ENCODE measurements around the gene GK.
A peak's percentile ranks its signal among the peaks of the same experiment; 100 is the strongest.
"Not testable (repeated sequence)": the region's sequence is repeated elsewhere in the genome, so short reads cannot be mapped to it uniquely, and the experiment has no call there.

The GK gene

DNA sequence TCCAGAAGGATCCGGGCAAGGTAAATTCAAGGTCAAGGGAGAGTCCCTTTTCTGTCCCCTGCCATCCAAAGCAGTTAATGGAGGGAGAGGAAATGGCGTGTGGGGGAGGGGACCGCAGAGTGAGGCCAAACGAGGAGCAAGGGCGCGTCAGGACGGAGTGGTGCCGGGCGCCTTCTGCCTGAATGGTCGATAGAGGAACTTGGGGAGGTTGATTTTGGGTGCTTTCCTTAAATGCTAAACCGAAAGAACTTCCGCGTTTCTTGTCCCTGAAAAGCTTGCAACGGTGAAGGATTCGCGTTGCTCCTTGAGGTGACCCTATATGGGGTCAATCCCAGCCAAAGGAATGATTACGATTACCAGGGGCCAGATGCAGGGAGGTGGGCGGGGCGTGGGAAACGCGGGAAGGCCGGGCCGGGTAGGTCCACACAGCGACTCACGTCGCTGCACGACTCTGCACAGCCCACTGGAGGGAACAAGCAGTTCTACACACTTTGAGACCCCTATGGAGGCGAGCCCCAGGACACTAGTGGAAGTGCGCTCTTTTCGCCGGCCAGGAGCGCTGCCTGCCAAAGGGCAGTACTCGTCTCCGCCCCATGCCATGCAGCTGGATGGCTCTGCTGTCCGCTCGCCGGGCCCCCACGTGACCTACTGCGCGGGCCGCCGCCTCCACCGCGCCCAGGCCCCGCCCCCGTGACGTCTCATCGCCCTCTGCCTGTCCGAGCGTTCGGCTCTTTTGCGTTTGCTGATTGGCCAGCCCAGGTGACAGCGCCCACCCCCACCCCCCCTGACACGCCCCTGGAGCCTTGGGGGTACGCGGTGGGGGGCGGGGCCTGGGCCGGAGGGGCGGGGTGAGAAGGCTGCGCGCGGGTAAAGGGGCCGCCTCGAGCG, 452 bp upstream of the GK start:
- Histone ChIP-seq H3K4me3 (peak overlapping the region; percentile 44 to 68 (median 53)), H3K27ac (peak overlapping the region; percentile 6 to 85 (median 75))

GRCh38 chrX:30654386-30654785, 1.2 kb downstream of the GK start:
- Histone ChIP-seq H3K27ac (peak overlapping the region in 7 of 21 experiments; percentile 58 to 82 (median 75)), H3K4me3 (peak overlapping the region in 6 of 7 experiments; percentile 46 to 68 (median 54))

DNA sequence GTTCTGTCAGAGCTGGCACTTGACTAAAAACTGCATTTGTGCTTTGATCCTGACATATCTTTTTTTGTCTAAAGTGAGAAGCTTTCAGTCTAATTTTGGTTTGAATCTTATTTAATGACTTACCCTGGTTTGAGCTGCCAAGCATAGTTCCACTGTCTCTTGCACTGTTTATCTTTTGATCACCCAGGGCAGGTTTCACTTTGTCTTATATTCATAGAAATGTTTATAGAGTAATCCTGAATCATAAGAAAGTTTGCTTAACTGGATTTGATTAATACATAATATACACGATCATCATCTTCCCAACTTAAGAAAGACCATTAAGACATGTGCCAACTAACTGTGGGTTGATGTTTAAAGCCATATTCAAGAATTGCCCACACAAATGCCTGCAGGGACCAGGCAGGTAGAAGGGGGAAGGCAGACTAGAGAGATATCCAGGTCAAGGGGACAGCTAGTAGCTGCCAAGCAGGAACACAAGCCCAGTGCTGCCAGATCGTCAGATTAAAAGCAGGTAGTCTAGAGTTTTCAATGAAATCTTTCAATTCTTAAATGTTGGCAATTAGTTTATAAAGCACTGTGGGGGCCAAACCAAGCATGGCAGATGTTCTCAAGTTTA, 1.9 kb downstream of the GK start:
- peak overlapping the region in 2 of 7 experiments; percentile 54 for H3K4me3 ChIP-seq
- peak overlapping the region in 5 of 21 experiments; percentile 22 to 82 (median 62) for H3K27ac ChIP-seq

GRCh38 chrX:30655991-30656390, 2.8 kb downstream of the GK start:
- H3K4me3 ChIP-seq: no peak overlapping the region
- H3K27ac ChIP-seq: peak overlapping the region in 1 of 21 experiments; percentile 25

GRCh38 chrX:30657196-30658161, 4.3 kb downstream of the GK start:
- peak overlapping the region in 3 of 21 experiments; percentile 17 to 42 (median 21) for H3K27ac ChIP-seq

GRCh38 chrX:30659421-30659820, 6.2 kb downstream of the GK start:
- peak overlapping the region in 3 of 21 experiments; percentile 33 to 63 (median 55) for H3K27ac ChIP-seq

More at GRCh38 chrX:30657196-30658161, 4.3 kb downstream of the GK start:
- H3K4me3 ChIP-seq: no peak overlapping the region

DNA sequence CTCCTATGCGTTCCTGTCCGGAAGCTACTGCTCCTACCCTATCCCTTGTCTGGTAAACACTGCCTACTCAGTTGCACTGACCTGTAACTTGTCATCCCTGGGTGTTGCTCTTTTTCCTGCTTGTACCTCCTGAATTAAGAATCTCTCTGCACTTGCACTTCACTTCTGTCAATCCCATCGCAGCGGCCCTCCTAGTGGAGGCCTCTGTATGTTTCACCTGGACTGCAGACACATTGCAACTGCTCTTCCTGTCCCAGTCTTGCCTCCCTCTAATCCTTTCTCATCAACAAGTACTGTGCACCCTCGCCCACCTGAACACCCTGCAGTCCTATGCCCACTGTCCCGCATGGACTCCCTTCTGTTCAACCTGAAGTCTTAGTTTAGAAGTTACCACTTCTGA, 8.0 kb downstream of the GK start:
- Histone ChIP-seq H3K27ac (no peak overlapping the region), H3K4me3 (no peak overlapping the region)

More at GRCh38 chrX:30659421-30659820, 6.2 kb downstream of the GK start:
- no peak overlapping the region for H3K4me3 ChIP-seq

GRCh38 chrX:30663322-30663721, 10.1 kb downstream of the GK start:
- Histone ChIP-seq H3K4me3 (no peak overlapping the region), H3K27ac (no peak overlapping the region)

DNA sequence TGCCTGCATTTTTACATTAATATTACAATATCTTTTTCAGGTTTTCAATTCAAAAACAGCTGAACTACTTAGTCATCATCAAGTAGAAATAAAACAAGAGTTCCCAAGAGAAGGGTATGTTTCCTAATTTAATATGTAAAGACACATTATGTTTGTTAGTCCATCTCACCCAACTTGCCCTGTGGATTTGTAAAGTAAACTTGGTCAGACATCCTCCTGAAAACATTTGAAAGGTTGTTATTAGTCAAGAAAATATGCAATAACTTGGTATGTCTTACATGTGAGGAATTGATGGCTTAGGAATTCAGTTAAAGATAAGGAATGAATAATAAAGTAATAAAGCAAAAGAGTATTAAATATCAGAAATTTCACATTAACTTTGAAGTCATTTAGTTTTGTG, 12.2 kb downstream of the GK start:
- Histone ChIP-seq H3K4me3 (no peak overlapping the region), H3K27ac (no peak overlapping the region)

DNA sequence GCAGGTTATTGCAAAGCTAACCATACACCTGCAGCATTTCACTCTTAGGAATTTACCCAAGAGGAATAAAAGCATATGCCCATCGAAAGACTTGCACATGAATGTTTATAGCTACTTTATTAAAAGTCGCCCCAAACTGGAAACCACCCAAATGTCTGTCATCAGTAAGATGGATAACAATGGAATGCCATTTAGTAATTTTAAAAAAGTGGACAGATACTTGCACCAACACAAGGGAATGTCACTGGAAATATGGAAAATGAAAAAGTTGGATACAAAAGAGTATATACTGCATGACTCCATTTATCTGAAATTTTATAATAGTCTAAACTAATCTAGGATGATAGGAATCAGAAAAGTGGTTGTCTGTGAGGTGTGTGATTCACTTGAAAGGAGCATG, 12.9 kb downstream of the GK start:
- Histone ChIP-seq H3K27ac (no peak overlapping the region), H3K4me3 (no peak overlapping the region)

GRCh38 chrX:30668581-30668980, 15.4 kb downstream of the GK start:
- Histone ChIP-seq H3K27ac (no peak overlapping the region), H3K4me3 (no peak overlapping the region)

GRCh38 chrX:30671189-30671588, 18.0 kb downstream of the GK start:
- H3K4me3 ChIP-seq, H3K27ac ChIP-seq: not testable (repeated sequence)

DNA sequence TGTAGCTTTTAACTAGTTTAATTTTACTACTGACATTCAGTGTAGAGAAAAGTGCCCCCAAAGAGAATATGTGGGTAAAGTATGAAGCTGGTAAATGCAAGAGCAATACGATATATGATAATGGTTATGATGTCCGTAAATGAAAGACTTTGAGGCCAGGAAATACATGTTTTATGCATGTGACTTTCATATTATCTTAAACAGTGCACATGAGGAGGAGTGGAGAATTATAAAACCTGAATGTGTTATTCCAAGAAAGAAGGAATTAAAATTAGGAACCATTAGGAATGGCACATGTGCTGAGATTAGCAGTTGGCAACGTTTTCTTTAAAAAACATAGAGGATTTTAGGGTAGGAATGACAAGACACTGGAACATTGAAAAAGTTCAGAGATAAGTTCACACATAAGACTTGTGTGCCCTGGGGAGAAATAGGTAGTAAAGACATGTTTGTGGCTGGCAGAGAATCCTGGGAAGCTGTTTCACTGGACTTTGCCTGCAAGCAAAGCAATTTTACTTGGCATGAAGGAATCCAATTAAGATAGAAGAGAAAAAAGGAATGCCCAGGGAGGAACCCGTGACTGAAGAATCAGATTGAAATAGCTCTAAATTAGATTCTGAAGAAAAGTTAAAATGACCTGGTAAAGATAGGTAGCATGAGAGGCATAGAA, 20.0 kb downstream of the GK start:
- H3K27ac ChIP-seq: no peak overlapping the region
- no peak overlapping the region for H3K4me3 ChIP-seq

GRCh38 chrX:30673884-30674598, 20.8 kb downstream of the GK start:
- Histone ChIP-seq H3K4me3 (no peak overlapping the region), H3K27ac (no peak overlapping the region)

DNA sequence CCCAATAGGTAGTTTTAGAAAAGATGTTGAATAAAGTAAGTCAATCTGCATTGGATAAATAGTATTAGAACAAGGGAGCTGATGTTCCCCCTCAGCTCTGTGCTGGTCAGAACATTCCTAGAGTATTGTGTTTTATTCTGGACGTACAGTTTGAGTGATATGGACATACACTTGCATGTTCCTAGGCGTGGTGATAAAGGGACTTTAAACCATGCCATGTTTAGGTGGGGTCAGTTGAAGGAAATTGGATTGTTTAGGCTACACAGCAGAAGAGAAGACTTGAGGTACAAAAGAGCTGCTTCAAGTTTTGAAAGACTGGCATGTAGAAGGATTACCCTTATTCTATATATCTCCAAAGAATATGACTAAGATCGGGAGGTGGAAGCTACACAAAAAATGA, 21.6 kb downstream of the GK start:
- Histone ChIP-seq H3K4me3 (no peak overlapping the region), H3K27ac (no peak overlapping the region)

DNA sequence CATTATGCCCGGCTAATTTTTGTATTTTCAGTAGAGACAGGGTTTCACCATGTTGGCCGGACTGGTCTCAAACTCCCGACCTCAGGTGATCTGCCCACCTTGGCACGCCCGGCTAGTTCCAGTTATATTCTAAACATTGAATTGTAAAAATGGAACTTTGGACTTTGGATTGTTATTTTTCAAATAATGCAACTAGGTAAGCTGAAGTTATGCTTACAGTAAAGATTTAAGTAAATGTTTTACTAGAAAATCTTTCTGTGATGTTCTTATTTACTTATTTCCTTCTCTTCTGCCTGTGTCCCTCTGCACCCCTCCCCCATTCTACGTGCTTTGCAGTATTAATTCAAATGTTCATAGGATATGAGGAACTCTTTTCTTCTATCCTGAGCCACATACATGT, 26.1 kb downstream of the GK start:
- H3K4me3 ChIP-seq: no peak overlapping the region
- no peak overlapping the region for H3K27ac ChIP-seq

DNA sequence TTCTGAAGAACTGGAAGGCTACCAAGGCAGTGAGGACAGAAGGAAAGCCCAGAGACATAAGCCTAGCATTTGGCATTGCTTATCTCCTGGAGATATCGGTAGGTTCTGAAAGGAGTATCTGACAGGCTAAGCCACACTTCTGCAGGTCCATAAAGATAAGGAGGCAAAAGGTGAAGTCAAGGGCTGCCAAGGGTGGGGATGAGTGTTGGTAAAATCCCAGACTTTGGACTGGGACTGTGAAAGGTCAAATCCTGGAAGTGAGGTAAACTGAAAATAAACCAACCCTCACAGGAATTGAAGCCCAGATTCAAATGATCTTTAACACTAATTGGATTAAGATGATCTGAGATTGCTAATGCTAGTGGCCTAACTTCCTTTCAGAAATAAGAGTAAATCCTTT, 27.4 kb downstream of the GK start:
- H3K4me3 ChIP-seq: no peak overlapping the region
- no peak overlapping the region for H3K27ac ChIP-seq

- Histone ChIP-seq H3K4me3 (no peak overlapping the region), H3K27ac (no peak overlapping the region)
Measured at GRCh38 chrX:30688641-30689040, 35.4 kb downstream of the GK start.

DNA sequence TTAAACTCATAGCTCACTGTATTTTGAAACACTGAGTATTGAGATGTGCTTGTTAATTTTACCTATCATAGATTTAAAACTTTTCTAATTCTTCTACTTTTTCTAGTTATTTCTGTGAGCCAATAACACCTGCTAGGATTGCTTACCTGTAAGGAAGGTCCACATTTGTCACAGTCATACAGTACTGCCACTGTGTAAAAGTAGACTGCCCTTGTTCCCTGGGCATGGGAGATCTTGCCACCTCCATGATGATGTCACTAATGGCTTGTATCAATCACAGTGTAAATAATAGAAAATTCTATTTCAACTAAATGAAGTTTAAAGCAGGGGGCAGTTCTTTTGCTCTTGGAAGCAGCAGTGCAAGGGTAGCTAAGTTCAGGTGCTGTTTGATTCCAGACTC, 35.9 kb downstream of the GK start:
- no peak overlapping the region for H3K27ac ChIP-seq

More for the DNA sequence above, 35.9 kb downstream of the GK start:
- H3K4me3 ChIP-seq: no peak overlapping the region
